ENCODE data around the gene NCKAP1.
A peak's percentile ranks its signal among the peaks of the same experiment; 100 is the strongest.

DNA sequence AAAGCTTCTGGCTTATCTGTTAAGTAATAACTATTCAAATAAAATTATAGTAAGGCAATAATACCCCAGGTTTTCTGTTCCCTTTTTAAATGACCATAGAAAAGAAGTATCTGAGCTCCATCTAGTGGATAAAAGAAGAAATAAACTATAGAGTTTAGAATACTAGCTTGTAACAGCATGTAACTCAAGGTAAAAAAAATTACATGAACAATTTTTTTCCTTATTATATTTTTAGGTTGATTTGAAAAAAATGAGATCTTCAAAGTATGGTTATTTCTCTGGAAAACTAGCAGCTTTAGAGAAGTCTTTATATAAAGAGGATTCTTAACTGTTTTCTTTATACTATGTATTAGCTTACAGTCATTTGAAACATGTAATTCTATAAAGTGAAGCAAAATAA, 58.1 kb downstream of the NCKAP1 start:
- TF ChIP-seq, protein P1, sequence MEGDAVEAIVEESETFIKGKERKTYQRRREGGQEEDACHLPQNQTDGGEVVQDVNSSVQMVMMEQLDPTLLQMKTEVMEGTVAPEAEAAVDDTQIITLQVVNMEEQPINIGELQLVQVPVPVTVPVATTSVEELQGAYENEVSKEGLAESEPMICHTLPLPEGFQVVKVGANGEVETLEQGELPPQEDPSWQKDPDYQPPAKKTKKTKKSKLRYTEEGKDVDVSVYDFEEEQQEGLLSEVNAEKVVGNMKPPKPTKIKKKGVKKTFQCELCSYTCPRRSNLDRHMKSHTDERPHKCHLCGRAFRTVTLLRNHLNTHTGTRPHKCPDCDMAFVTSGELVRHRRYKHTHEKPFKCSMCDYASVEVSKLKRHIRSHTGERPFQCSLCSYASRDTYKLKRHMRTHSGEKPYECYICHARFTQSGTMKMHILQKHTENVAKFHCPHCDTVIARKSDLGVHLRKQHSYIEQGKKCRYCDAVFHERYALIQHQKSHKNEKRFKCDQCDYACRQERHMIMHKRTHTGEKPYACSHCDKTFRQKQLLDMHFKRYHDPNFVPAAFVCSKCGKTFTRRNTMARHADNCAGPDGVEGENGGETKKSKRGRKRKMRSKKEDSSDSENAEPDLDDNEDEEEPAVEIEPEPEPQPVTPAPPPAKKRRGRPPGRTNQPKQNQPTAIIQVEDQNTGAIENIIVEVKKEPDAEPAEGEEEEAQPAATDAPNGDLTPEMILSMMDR (conservative IDR thresholded peaks at IDR 0.05): peak; percentile 77
- TF ChIP-seq ZFX (IDR thresholded peaks at IDR 0.05): no peak

Data from C4-2B (cell line).